NCI-H187 (cell line): ENCODE measurements around the gene PGC.

ENCODE experiments used
- DNase-seq, 2 experiments: peaks; one replicate each; lab custom pipeline; 2025; lab: John Stamatoyannopoulos, UW

PGC gene

GRCh38 chr6:41697861-41698781, 49.1 kb downstream of the PGC start:
- no peak for DNase-seq

GRCh38 chr6:41696788-41697187, 50.4 kb downstream of the PGC start:
- no peak for DNase-seq

- no peak for DNase-seq
Observed at GRCh38 chr6:41695825-41696224, 51.4 kb downstream of the PGC start.

GRCh38 chr6:41694815-41695526, 52.2 kb downstream of the PGC start:
- no peak for DNase-seq

GRCh38 chr6:41693281-41694240, 53.6 kb downstream of the PGC start:
- DNase-seq, result no peak

GRCh38 chr6:41692730-41693129, 54.5 kb downstream of the PGC start:
- no peak for DNase-seq

- DNase-seq, result no peak
Observed at GRCh38 chr6:41692080-41692675, 55.0 kb downstream of the PGC start.

GRCh38 chr6:41691426-41692079, 55.6 kb downstream of the PGC start:
- DNase-seq, result no peak

- no peak for DNase-seq
Observed at GRCh38 chr6:41690541-41691330, 56.5 kb downstream of the PGC start.

- DNase-seq, result no peak
Observed at GRCh38 chr6:41689171-41690008, 57.8 kb downstream of the PGC start.

- DNase-seq, result no peak
Observed at GRCh38 chr6:41688256-41688965, 58.8 kb downstream of the PGC start.

- no peak for DNase-seq
Observed at GRCh38 chr6:41687501-41688175, 59.6 kb downstream of the PGC start.
